Measurements from ENCODE around the gene LAMA5.

Gene LAMA5

GRCh38 chr20:62403331-62403730 lies 36.2 kb upstream of the LAMA5 start:
- no peak overlapping the region for H3K4me3 ChIP-seq (ENCODE audit: low read length)
- TF ChIP-seq, protein P1, sequence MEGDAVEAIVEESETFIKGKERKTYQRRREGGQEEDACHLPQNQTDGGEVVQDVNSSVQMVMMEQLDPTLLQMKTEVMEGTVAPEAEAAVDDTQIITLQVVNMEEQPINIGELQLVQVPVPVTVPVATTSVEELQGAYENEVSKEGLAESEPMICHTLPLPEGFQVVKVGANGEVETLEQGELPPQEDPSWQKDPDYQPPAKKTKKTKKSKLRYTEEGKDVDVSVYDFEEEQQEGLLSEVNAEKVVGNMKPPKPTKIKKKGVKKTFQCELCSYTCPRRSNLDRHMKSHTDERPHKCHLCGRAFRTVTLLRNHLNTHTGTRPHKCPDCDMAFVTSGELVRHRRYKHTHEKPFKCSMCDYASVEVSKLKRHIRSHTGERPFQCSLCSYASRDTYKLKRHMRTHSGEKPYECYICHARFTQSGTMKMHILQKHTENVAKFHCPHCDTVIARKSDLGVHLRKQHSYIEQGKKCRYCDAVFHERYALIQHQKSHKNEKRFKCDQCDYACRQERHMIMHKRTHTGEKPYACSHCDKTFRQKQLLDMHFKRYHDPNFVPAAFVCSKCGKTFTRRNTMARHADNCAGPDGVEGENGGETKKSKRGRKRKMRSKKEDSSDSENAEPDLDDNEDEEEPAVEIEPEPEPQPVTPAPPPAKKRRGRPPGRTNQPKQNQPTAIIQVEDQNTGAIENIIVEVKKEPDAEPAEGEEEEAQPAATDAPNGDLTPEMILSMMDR (conservative IDR thresholded peaks at IDR 0.05; ENCODE audit: low read length), result no peak
- no peak for DNase-seq (ENCODE audit: low read depth)

DNA sequence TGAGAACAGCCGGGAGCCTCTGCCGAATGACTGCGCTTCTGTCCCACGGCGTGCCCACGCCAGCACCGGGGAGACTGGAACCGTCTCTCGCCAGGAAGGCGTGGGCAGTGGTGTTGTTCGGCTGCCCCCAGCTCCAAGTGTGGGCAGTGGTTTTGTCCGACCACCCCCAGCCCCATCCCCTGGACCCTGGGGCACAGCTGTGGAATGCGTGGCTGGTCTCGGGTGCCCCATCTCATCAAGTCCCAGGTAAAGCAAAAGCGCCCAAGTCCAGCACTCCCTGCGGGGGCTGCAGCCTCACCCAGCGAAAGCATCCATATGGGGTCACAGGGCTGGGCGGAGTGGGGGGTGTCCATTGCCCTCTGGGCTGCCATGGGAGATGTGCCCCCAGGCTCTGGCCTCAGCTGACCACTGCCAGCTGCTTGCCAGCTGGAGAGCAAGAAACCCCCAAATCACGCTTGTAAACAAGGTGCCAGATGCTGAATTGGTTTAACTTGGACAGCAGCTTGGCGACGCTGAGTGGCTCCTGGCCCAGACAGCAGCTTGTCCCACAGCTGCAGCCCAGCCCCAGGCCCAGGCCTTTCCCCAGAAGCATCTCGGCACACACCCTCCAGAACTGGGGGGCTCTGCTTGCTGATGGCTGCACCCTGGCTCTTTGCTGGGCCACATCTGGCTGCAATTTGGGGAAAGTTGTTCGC lies 35.5 kb upstream of the LAMA5 start:
- H3K4me3 ChIP-seq (ENCODE audit: low read length), result no peak overlapping the region
- no peak for DNase-seq (ENCODE audit: low read depth)

GRCh38 chr20:62401331-62401779 lies 34.2 kb upstream of the LAMA5 start:
- H3K4me3 ChIP-seq (ENCODE audit: low read length), result no peak overlapping the region
- TF ChIP-seq, protein P1 (conservative IDR thresholded peaks at IDR 0.05; ENCODE audit: low read length), result no peak
- DNase-seq (ENCODE audit: low read depth), result no peak

More for the DNA sequence above, 35.5 kb upstream of the LAMA5 start:
- TF ChIP-seq, protein P1 (conservative IDR thresholded peaks at IDR 0.05; ENCODE audit: low read length), result no peak

GRCh38 chr20:62400541-62400940 lies 33.4 kb upstream of the LAMA5 start:
- no peak overlapping the region for H3K4me3 ChIP-seq (ENCODE audit: low read length)
- DNase-seq (ENCODE audit: low read depth), result no peak
- TF ChIP-seq, protein P1 (conservative IDR thresholded peaks at IDR 0.05; ENCODE audit: low read length), result no peak

GRCh38 chr20:62400021-62400420 lies 32.9 kb upstream of the LAMA5 start:
- TF ChIP-seq, protein P1 (conservative IDR thresholded peaks at IDR 0.05; ENCODE audit: low read length), result no peak
- H3K4me3 ChIP-seq (ENCODE audit: low read length), result no peak overlapping the region
- DNase-seq (ENCODE audit: low read depth), result no peak

- no peak for DNase-seq (ENCODE audit: low read depth)
- TF ChIP-seq, protein P1 (conservative IDR thresholded peaks at IDR 0.05; ENCODE audit: low read length), result no peak
- H3K4me3 ChIP-seq (ENCODE audit: low read length), result no peak overlapping the region
These were observed 31.2 kb upstream of the LAMA5 start for GRCh38 chr20:62398120-62398821.
